Lung microvascular endothelial cell (primary cell): ENCODE data around the gene NEK7. TPM values are rescaled to one million over a fixed set of nuclear protein-coding genes. Genes with fewer than 3 reads are reported as not detected.
"Not testable (repeated sequence)": the region's sequence is repeated elsewhere in the genome, so short reads cannot be mapped to it uniquely, and the experiment has no call there.

Experiments
- DNase-seq, 2 donors: peaks; one replicate each; pipeline versions ENCODE4 v3.0.0 to v3.0.0-alpha.2; 2010; ENCODE audit warnings: low read depth in 2 of 2
- total RNA-seq: library from RNA; depleted of rRNA; stranded (reverse); fragments of >200 nt; gene quantifications from 2 replicates; pipeline ENCODE4 v1.2.1, GENCODE V29; 2014

The NEK7 gene
- total RNA-seq: 51.0 and 57.1 TPM in 2 replicates

DNA sequence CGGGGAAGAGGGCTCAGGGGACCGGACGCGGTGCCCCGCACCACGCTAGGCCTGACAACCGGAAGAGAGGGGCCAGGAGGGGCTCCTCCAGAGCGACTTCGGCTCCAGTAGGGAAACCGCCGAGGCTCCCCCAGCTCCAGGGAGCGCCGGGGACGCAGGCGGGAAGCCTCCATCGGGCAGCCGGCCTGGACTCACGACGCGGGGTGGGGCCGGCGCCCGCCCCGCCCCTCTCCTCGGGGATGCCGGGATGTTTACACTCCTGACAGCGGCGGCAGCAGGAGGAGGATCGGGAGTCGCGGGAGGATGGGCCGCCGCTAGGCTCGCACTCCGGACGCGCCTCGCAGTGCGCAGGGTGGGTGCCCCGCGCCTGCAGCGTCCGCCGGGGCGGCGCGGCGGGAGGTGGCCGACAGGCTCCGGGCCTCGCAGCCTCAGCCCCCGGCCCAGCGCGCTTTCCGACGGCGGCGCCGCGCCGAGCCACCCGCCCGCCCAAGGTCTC, at the start of gene NEK7:
Gene NEK7, plus strand, starts transcription at position 254 of the 496 bp plus-strand sequence. CDS start 75,583 bp downstream, outside the sequence.
- peak; percentile 71 to 88 for DNase-seq

DNA sequence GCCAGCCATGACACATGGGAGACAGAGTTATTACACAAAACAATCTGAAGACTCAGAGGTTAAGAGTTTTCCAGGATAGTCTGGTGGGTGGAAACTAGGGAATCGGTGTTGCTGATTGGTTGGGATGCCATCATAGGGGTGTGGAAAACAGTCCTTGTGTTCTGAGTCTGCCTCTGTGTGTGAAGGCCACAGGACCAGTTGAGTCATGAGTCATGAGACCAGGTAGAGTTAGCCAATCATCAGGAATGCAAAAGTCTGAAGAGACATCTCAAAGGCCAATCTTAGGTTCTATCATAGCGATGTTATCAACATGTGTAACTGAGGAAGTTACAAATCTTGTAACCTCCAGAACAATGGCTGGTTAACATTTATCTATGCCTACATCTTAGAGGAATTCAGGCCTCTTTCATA, 49.7 kb upstream of the NEK7 start:
- no peak for DNase-seq

GRCh38 chr1:198108636-198109370, 48.0 kb upstream of the NEK7 start:
- DNase-seq: no peak

- DNase-seq: no peak
Observed at GRCh38 chr1:198109371-198109715, 47.5 kb upstream of the NEK7 start.

- DNase-seq: peak in 1 of 2 donors; percentile 26
Observed at GRCh38 chr1:198113342-198113750, 43.5 kb upstream of the NEK7 start.

- no peak for DNase-seq
Observed at GRCh38 chr1:198116069-198116468, 40.7 kb upstream of the NEK7 start.

GRCh38 chr1:198116469-198116868, 40.3 kb upstream of the NEK7 start:
- DNase-seq: no peak

GRCh38 chr1:198117267-198117666, 39.5 kb upstream of the NEK7 start:
- no peak for DNase-seq

- DNase-seq: peak; percentile 12 to 29
Observed at GRCh38 chr1:198118134-198118533, 38.7 kb upstream of the NEK7 start.

DNA sequence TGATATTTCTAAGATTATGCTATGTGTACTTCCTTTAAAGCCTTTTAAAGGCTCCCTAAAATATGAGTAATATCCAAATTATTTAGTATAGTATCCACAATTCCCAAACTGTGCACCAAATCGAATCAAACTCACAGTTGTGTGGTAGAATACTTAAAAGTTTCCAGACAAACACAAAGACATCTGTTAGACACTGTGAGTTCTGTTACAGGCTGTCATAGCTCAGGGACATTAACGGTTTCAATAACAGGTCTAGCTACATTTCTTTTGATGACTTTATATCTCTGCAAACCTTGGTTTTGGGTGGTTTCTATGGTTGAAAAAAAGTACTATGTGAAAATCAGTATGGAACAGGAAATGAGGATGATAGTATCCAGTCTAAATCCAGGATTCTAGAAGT, 36.9 kb upstream of the NEK7 start:
- no peak for DNase-seq

DNA sequence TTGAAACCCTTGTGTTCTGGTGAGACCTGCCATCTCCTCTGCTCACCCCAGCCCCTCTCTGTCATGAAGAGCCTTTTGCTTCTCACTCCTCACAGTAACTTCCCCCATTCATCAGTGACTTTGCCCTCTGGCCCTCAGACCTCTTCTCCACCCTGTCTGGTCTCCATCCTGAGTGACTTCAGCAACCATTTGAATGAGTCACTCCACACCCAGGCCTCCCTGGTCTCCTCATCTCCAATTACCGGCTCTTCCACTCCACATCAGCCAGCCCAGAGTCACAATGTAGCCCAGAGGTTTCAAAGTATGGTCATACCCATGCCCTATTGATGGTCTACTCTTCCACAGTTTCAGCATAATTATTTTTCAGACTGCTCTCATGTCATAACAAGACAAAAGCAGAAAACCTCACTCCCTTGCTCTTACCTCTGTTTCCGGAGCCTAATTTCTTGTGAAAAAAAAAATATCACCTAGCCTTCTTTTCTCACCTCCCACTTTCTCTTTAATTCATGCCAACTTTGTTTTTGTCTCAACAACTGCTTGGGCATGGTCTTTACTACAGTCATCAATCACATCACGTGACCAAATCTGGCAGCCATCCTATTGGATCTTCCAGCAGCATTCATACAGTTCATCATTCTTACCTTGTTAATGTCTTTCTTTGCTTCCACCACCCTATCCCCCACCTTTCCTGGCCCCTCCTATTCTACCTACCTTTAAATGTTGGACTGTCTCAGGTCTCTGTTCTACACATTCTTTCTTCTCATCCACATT, 35.6 kb upstream of the NEK7 start:
- DNase-seq: peak in 1 of 2 donors; percentile 68

DNA sequence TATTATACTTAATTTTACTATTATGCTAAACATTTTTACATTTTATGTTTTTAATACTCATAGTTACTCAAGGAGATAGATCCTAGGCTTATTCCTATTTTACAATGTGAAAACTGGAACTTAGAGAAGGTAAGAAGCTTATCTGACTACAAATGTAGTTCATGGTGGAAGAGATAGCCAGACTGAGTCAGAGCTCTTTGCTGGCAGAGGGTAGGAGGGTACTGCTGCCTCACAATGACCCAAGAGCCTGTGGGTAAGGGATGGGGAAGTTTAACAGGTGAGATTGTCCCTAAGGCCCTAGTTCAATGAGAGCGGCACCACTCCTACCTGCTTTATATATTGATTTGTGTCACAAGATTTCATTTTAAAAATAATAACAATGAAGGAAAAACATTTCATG, 34.1 kb upstream of the NEK7 start:
- DNase-seq: peak in 1 of 2 donors; percentile 17

DNA sequence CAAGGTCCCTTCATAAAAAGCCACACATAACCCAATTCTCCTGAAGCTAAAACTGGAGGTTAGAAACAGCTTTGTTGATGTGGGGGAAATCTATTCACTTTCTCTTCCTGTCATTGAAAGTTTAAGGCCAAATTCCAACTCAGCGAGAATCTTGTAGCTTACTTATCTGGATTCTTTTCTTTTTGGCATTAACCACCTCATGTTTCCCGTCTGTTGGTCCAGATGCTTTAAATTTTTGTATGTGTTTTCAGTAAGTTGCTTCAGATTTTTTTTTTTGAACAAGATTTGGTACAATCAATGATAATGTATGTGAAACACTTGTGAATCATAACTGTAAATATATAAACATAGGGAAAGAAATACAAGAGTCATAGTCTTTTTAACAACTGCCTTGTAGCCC, 33.7 kb upstream of the NEK7 start:
- DNase-seq: peak in 1 of 2 donors; percentile 57

- DNase-seq: no peak
Observed at GRCh38 chr1:198124673-198125072, 32.1 kb upstream of the NEK7 start.

DNA sequence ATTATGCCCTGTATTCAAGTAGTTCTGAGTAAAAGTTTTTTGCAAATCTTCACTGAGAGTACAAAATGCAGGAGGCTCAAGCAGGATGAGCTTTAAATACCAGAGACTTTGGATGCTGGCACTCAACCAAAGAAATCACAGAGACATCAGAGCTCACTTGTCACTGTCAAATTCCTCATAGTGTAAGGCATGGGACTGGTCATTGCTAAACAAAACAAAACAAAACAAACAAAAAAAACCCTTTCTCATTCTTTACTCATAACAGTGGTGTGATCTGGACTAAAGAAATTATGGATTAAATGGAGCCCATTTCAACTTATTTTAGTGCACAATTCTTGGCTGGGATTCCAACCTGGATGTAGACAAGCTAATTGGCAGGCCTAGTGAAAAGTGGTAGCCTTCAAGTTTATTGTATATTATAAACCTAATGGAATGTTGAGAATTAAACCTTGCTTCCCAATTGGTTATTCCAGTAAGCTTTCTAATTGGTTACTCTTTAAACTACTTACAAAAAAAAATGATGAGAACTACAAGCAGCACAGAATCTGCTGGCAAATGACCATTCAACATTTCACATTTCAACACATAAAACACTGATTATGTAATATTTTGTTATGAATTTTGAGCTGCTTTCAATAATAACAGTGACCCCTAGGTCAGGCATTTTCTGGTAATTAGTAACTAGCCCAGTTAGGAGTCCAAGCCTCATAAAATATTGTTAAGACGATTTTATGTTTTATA, 30.6 kb upstream of the NEK7 start:
- DNase-seq: peak; percentile 28 to 84

DNA sequence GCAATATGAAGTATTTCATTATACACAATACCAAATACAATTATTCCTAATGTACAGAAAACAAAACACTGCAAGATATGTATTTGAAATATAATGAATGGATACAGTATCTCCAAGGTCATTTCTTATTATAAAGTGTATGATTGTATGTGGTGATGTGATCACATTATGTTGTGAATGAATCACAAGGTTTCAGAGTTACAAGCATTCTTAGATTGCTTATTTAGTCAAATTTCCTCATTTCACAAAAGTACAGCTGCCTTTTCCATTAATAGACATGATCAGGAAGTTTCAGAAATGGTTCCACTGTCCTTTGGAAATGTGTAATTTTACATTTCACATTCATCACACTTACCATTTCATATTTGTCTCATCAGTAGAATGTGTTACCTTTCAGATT, 28.3 kb upstream of the NEK7 start:
- DNase-seq: peak in 1 of 2 donors; percentile 14

GRCh38 chr1:198130053-198130452, 26.7 kb upstream of the NEK7 start:
- not testable (repeated sequence) for DNase-seq

DNA sequence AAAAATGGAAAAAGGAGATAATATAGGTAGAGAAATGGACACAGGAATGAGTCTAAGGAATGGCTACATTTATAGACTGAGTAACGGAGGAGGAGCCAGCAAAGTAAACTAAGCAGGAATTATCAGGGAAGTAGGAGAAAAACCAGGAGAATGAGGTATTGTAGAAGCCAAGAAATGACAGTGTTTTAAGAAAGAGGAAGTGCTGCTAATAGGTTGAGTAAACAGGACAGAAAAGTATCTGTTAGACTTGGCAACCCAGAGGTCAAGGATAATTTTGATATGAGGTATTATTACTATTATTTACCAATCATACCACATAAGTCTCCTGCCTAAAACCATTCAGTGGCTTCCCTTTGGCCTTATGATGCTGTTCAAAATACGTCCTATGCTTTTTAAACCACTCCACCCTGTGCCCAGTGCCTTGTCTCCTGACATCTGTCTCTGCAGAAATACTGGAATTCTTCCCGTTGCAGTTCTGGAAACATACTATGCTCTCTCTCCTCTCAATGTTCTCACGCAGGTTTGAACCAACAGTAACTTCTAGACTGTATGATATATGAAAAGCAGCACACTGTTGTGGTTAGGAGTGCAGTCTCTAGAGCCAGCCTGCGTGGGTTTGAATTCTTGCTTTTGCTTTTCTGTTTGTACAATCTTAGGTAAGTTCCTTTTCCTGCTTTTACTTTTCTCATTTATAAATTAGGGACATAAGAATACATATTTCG, 24.6 kb upstream of the NEK7 start:
- DNase-seq: no peak

DNA sequence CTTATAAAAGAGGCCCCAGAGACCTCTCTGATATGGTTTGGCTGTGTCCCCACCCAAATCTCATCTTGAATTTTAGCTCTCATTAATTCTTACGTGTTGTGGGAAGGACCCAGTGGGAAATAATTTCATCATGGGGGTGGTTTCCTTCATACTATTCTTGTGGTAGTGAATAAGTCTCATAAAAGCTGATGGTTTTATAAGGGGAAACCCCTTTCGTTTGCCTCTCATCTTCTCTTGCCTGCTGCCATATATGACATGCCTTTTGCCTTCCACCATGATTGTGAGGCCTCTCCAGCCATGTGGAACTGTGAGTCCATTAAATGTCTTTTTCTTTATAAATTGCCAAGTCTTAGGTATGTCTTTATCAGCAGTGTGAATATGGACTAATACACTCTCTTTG, 22.5 kb upstream of the NEK7 start:
- DNase-seq: no peak

- no peak for DNase-seq
Observed at GRCh38 chr1:198135366-198135765, 21.4 kb upstream of the NEK7 start.

- DNase-seq: no peak
Observed at GRCh38 chr1:198141668-198142351, 15.0 kb upstream of the NEK7 start.
